ENCODE results near the gene TXNDC5.

GRCh38 chr6:7897461-7898192, 13.0 kb downstream of the TXNDC5 start:
- TF ChIP-seq POLR2A (IDR thresholded peaks at IDR 0.05) (no peak), CTCF (IDR thresholded peaks at IDR 0.05) (no peak)

Measured in esophagus squamous epithelium (tissue), 4 donors.